IMR-90 (cell line): ENCODE measurements around the gene COQ4. TPM values are rescaled to one million over a fixed set of nuclear protein-coding genes. Genes with fewer than 3 reads are reported as not detected.

Experiments used
- ATAC-seq: fragments of 200-7000 bp; cut with Tn5 transposase; 2 replicates; pipeline ENCODE4 v1.9.1; 2020; ENCODE audit warnings: low read depth, mild to moderate bottlenecking, moderate library complexity
- BruUV-seq: library from RNA; stranded (reverse); fragments of 400-500 nt; replicated peaks from 2 replicates; lab custom pipeline; 2021; lab: Mats Ljungman, UMichigan
- CTCF ChIA-PET: fragments of 300-600 bp; formaldehyde crosslinking; extraction: SDS; loops from one replicate; lab custom pipeline; 2021; ENCODE audit warnings: antibody characterized with exemption; lab: Yijun Ruan, JAX
- POLR2A ChIA-PET: fragments of 300-600 bp; sonication (Branson Sonifier 250); formaldehyde crosslinking; loops from one replicate; lab custom pipeline; 2022; ENCODE audit warnings: antibody characterized with exemption; ENCODE audit not compliant: unreplicated experiment; lab: Charles Lee
- DNase-seq: peaks from one replicate; pipeline ENCODE4 v3.0.0; 2013
- H2AFZ ChIP-seq: replicated peaks from 2 replicates; pipeline ENCODE3; 2013; ENCODE audit warnings: low read length, mild to moderate bottlenecking; ENCODE audit not compliant: poor library complexity
- H2AK5ac ChIP-seq: 2 replicates; pipeline ENCODE4 v1.6.1; 2013; ENCODE audit warnings: low read depth, low read length, inconsistent platforms
- H2AK9ac ChIP-seq: replicated peaks from 2 replicates; pipeline ENCODE3; 2013; ENCODE audit warnings: mild to moderate bottlenecking, low read depth, low read length, moderate library complexity; ENCODE audit not compliant: poor library complexity
- H2BK120ac ChIP-seq: 2 replicates; pipeline ENCODE4 v1.6.1; 2013; ENCODE audit warnings: low read depth, low read length, inconsistent platforms
- H2BK15ac ChIP-seq: 3 replicates; pipeline ENCODE4 v1.6.1; 2013; ENCODE audit warnings: low read depth, low read length, inconsistent platforms
- H2BK20ac ChIP-seq: 2 replicates; pipeline ENCODE4 v1.6.1; 2013; ENCODE audit warnings: low read depth, mild to moderate bottlenecking, inconsistent platforms, low read length, moderate library complexity
- H2BK5ac ChIP-seq: 2 replicates; pipeline ENCODE4 v1.6.1; 2013; ENCODE audit warnings: mild to moderate bottlenecking, low read depth, low read length, inconsistent platforms; ENCODE audit not compliant: poor library complexity, severe bottlenecking
- H3K14ac ChIP-seq: replicated peaks from 2 replicates; pipeline ENCODE4 v1.6.1; 2013; ENCODE audit warnings: low read depth, low read length, inconsistent platforms
- H3K18ac ChIP-seq: 2 replicates; pipeline ENCODE4 v1.6.1; 2013; ENCODE audit warnings: low read depth, low read length, control low read depth
- H3K23ac ChIP-seq: 2 replicates; pipeline ENCODE4 v1.6.1; 2013; ENCODE audit warnings: low read depth, low read length, inconsistent platforms
- H3K27ac ChIP-seq: 2 replicates; pipeline ENCODE4 v1.5.1; 2013; ENCODE audit warnings: mild to moderate bottlenecking, control low read depth, low read length; ENCODE audit not compliant: insufficient read depth
- H3K27me3 ChIP-seq: 2 replicates; pipeline ENCODE4 v1.6.1; 2013; ENCODE audit warnings: low read length; ENCODE audit not compliant: control insufficient read depth, insufficient read depth
- H3K36me3 ChIP-seq: 2 replicates; pipeline ENCODE4 v1.6.1; 2013; ENCODE audit warnings: low read length, mixed read lengths; ENCODE audit not compliant: control insufficient read depth, insufficient read depth
- H3K4ac ChIP-seq: 2 replicates; pipeline ENCODE4 v1.6.1; 2013; ENCODE audit warnings: low read depth, low read length, inconsistent platforms
- H3K4me1 ChIP-seq: 2 replicates; pipeline ENCODE4 v1.6.1; 2013; ENCODE audit warnings: low read length, mixed read lengths; ENCODE audit not compliant: control insufficient read depth, insufficient read depth
- H3K4me2 ChIP-seq: 2 replicates; pipeline ENCODE4 v1.6.1; 2013; ENCODE audit warnings: low read depth, mild to moderate bottlenecking, control low read depth, low read length, moderate library complexity
- H3K4me3 ChIP-seq: 2 replicates; pipeline ENCODE4 v1.5.1; 2013; ENCODE audit warnings: low read depth, mild to moderate bottlenecking, control low read depth, low read length, moderate library complexity; ENCODE audit not compliant: insufficient read depth
- H3K56ac ChIP-seq: 2 replicates; pipeline ENCODE4 v1.6.1; 2013; ENCODE audit warnings: low read length, inconsistent platforms; ENCODE audit not compliant: insufficient read depth; ENCODE audit errors: extremely low read depth
- H3K79me1 ChIP-seq, 2 experiments: 2 replicates each; pipeline ENCODE4 v1.6.1; 2013; ENCODE audit warnings: low read length in 2 of 2, inconsistent platforms in 1 of 2, low read depth in 1 of 2
- H3K9ac ChIP-seq: 2 replicates; pipeline ENCODE4 v1.6.1; 2013; ENCODE audit warnings: low read depth, low read length, control low read depth
- H3K9me1 ChIP-seq: 2 replicates; pipeline ENCODE4 v1.6.1; 2013; ENCODE audit warnings: low read length, inconsistent platforms; ENCODE audit not compliant: insufficient read depth
- H3K9me3 ChIP-seq: 2 replicates; pipeline ENCODE4 v1.6.1; 2013; ENCODE audit warnings: low read length; ENCODE audit not compliant: control insufficient read depth, insufficient read depth
- H4K20me1 ChIP-seq: 2 replicates; pipeline ENCODE4 v1.6.1; 2013; ENCODE audit warnings: low read length, inconsistent platforms; ENCODE audit not compliant: insufficient read depth
- H4K5ac ChIP-seq: 2 replicates; pipeline ENCODE4 v1.6.1; 2013; ENCODE audit warnings: mild to moderate bottlenecking, low read depth, low read length, control low read depth
- H4K8ac ChIP-seq, 2 experiments: 2 replicates each; pipeline ENCODE4 v1.6.1; 2013; ENCODE audit warnings: low read depth in 2 of 2, low read length in 2 of 2, control low read depth in 1 of 2, inconsistent platforms in 1 of 2
- H4K91ac ChIP-seq: 2 replicates; pipeline ENCODE4 v1.6.1; 2013; ENCODE audit warnings: low read depth, low read length, inconsistent platforms; ENCODE audit not compliant: insufficient read depth
- BHLHE40 ChIP-seq: fragments of 150-350 bp; IDR thresholded peaks from 2 replicates; pipeline ENCODE4 v1.6.1; 2016; ENCODE audit warnings: mild to moderate bottlenecking, low read depth, low read length
- CEBPB ChIP-seq: IDR thresholded peaks from 2 replicates; pipeline ENCODE4 v1.6.1; 2012; ENCODE audit warnings: low read depth, low read length, improper control_type of control experiment
- CHD1 ChIP-seq: IDR thresholded peaks from 2 replicates; pipeline ENCODE4 v1.6.1; 2012; ENCODE audit warnings: low read depth, low read length, improper control_type of control experiment
- CTCF ChIP-seq: conservative IDR thresholded peaks from 2 replicates; pipeline ENCODE4 v1.5.1; 2012; ENCODE audit warnings: mild to moderate bottlenecking, low read depth, low read length, improper control_type of control experiment
- FOS ChIP-seq: fragments of 150-350 bp; IDR thresholded peaks from 2 replicates; pipeline ENCODE4 v1.6.1; 2016; ENCODE audit warnings: low read depth, low read length
- MAFK ChIP-seq: IDR thresholded peaks from 2 replicates; pipeline ENCODE4 v1.6.1; 2012; ENCODE audit warnings: low read depth, low read length, improper control_type of control experiment
- MAZ ChIP-seq: IDR thresholded peaks from 2 replicates; pipeline ENCODE4 v1.6.1; 2012; ENCODE audit warnings: low read depth, mild to moderate bottlenecking, low read length, improper control_type of control experiment, moderate library complexity, borderline replicate concordance
- MXI1 ChIP-seq: IDR thresholded peaks from 2 replicates; pipeline ENCODE4 v1.6.1; 2012; ENCODE audit warnings: low read depth, mild to moderate bottlenecking, low read length, moderate library complexity, borderline replicate concordance
- NFE2L2 ChIP-seq: fragments of 150-350 bp; IDR thresholded peaks from 2 replicates; pipeline ENCODE4 v1.6.1; 2016; ENCODE audit warnings: low read depth, mild to moderate bottlenecking, low read length
- POLR2A ChIP-seq: IDR thresholded peaks from 2 replicates; pipeline ENCODE4 v1.6.1; 2012; ENCODE audit warnings: mild to moderate bottlenecking, low read depth, low read length
- RFX5 ChIP-seq: IDR thresholded peaks from 2 replicates; pipeline ENCODE4 v1.8.0; 2012; ENCODE audit warnings: low read depth, mild to moderate bottlenecking, low read length, moderate library complexity
- SMC3 ChIP-seq: fragments of 150-350 bp; IDR thresholded peaks from 2 replicates; pipeline ENCODE4 v1.6.1; 2016; ENCODE audit warnings: low read depth, mild to moderate bottlenecking, antibody characterized with exemption, low read length, moderate library complexity
- WGBS, 2 experiments: methylation state at CpG; one replicate each; pipeline versions ENCODE4 v1.1.5 to v1.1.7; 2013; ENCODE audit warnings: missing lambda C conversion rate in 2 of 2; ENCODE audit not compliant: insufficient read length in 1 of 2; ENCODE audit errors: extremely low coverage in 2 of 2; 5-methylcytosine and 5-hydroxymethylcytosine counted together
- dilution Hi-C: fragments of 300-500 bp; cut with HindIII; formaldehyde crosslinking; loops from one replicate; pipeline ENCODE4 v1.14.3; 2018; ENCODE audit warnings: low sequenced_read_pairs; ENCODE audit not compliant: unreplicated experiment
- in situ Hi-C: fragments of 300-500 bp; cut with MboI; formaldehyde crosslinking; loops from 3 replicates; pipeline ENCODE4 v1.14.3; 2019; ENCODE audit warnings: low sequenced_read_pairs, inconsistent platforms, mixed read lengths
- intact Hi-C: fragments of 100-400 bp; cut with micrococcal nuclease; formaldehyde crosslinking; loops from 2 replicates; pipeline ENCODE4 v1.10.0; 2022
- polyA plus RNA-seq, 3 experiments: library from polyadenylated mRNA; depleted of rRNA; stranded (reverse); fragments of >200 nt; gene quantifications; 2 replicates each; pipeline ENCODE4 v1.2.3, GENCODE V29; 2012; ENCODE audit warnings: low replicate concordance in 1 of 3
- total RNA-seq: library from RNA; depleted of rRNA; stranded (reverse); fragments of >200 nt; gene quantifications from 2 replicates; pipeline ENCODE4 v1.2.3, GENCODE V29; 2012

The COQ4 gene
- total and polyA plus RNA-seq, 2 of the 4 experiments (the other 2 are of a cell fraction), result 20.1 to 41.4 TPM

GRCh38 chr9:128349772-128350171 is 27.1 kb downstream of the COQ4 start (continued):
- TF ChIP-seq BHLHE40, result no peak
- TF ChIP-seq FOS, result no peak
- TF ChIP-seq POLR2A, result no peak
- TF ChIP-seq NFE2L2, result no peak

- H3K23ac ChIP-seq, result no peak overlapping the region
- dilution Hi-C loops, result no loop called here
- intact Hi-C loops, result no loop called here
- DNase-seq, result no peak
- no peaks in the 10 kb centered on the region for H3K4me1 ChIP-seq
- no peak overlapping the region for H2AK5ac ChIP-seq
- no peak overlapping the region for H3K14ac ChIP-seq
- ChIA-PET POLR2A (no interaction called here), CTCF (no interaction called here)
- no peak overlapping the region for H3K4me3 ChIP-seq
- H3K36me3 ChIP-seq, result peaks cover 25% of the 10 kb centered on the region
- ATAC-seq, result no peak
- no peak overlapping the region for H4K5ac ChIP-seq
- H2AFZ ChIP-seq, result no peak overlapping the region
- BruUV-seq, result no TSS peak
- no peak overlapping the region for H3K56ac ChIP-seq
- H2AK9ac ChIP-seq, result peak overlapping the region; percentile 65
- H3K9ac ChIP-seq, result no peak overlapping the region
- H3K27ac ChIP-seq, result no peak overlapping the region
- no peaks in the 10 kb centered on the region for H3K27me3 ChIP-seq
- no peak overlapping the region for H3K4ac ChIP-seq
- H4K20me1 ChIP-seq, result no peaks in the 10 kb centered on the region
- TF ChIP-seq CHD1, result no peak
- TF ChIP-seq RFX5, result no peak
- no peak for TF ChIP-seq SMC3
- TF ChIP-seq POLR2A, result no peak
- TF ChIP-seq BHLHE40, result no peak
- TF ChIP-seq MXI1, result no peak
- TF ChIP-seq FOS, result no peak
- no peak for TF ChIP-seq CTCF
- no peak for TF ChIP-seq MAZ
- TF ChIP-seq NFE2L2, result no peak
- TF ChIP-seq MAFK, result no peak
- TF ChIP-seq CEBPB, result no peak
- H3K18ac ChIP-seq, result no peak overlapping the region
- H2BK5ac ChIP-seq, result no peak overlapping the region
- H4K8ac ChIP-seq, result no peak overlapping the region
- H2BK120ac ChIP-seq, result no peak overlapping the region
- 97% methylated on average over 6 of the region's 19 CpGs; no CpG with 5 or more reads in 1 of the 2 experiments for WGBS, 2 experiments
- H3K4me2 ChIP-seq, result no peak overlapping the region
- H4K91ac ChIP-seq, result no peak overlapping the region
- no peaks in the 10 kb centered on the region; a peak in 1 of 4 replicates for H3K79me1 ChIP-seq
- no peaks in the 10 kb centered on the region for H3K9me3 ChIP-seq
- H2BK15ac ChIP-seq, result no peak overlapping the region
- in situ Hi-C loops, result no loop called here
- H2BK20ac ChIP-seq, result no peak overlapping the region
- H3K9me1 ChIP-seq, result peaks cover 8% of the 10 kb centered on the region
These were observed 32.8 kb downstream of the COQ4 start for GRCh38 chr9:128355451-128355850.
